Cardiac muscle cell (in vitro differentiated cells and primary cell): ENCODE measurements around the gene PHACTR3. TPM values are rescaled to one million over a fixed set of nuclear protein-coding genes. Genes with fewer than 3 reads are reported as not detected.

Source experiments
- DNase-seq, 2 donors: peaks; one replicate each; pipeline versions ENCODE4 v3.0.0 to v3.0.0-alpha.2; 2010 to 2017; ENCODE audit warnings: low read depth in 1 of 2, low spot score in 1 of 2
- H3K27ac ChIP-seq: fragments of 200-600 bp; sonication (generic); 2 replicates; pipeline ENCODE4 v1.5.1; 2016
- H3K27me3 ChIP-seq: fragments of 200-600 bp; sonication (generic); 2 replicates; pipeline ENCODE4 v1.6.0; 2016; ENCODE audit warnings: control low read depth
- H3K36me3 ChIP-seq: fragments of 200-600 bp; sonication (generic); 2 replicates; pipeline ENCODE4 v1.5.1; 2016; ENCODE audit warnings: control low read depth
- H3K4me1 ChIP-seq: fragments of 200-600 bp; sonication (generic); 2 replicates; pipeline ENCODE4 v1.8.1; 2017; ENCODE audit warnings: low read depth, mild to moderate bottlenecking, mixed run types
- H3K4me3 ChIP-seq: fragments of 200-600 bp; sonication (generic); 2 replicates; pipeline ENCODE4 v1.5.1; 2016; ENCODE audit warnings: mild to moderate bottlenecking
- H3K9me3 ChIP-seq: fragments of 200-600 bp; sonication (generic); 2 replicates; pipeline ENCODE4 v1.5.1; 2017; ENCODE audit warnings: low read depth, mild to moderate bottlenecking, control low read depth
- CTCF ChIP-seq: IDR thresholded peaks from 2 replicates; pipeline ENCODE4 v1.5.1; 2012; ENCODE audit warnings: low read depth, mild to moderate bottlenecking, low read length
- polyA plus RNA-seq: library from polyadenylated mRNA; unstranded; fragments of >200 nt; fragmentation: Nextera tagmentation; extraction: Ambion mirVana; gene quantifications from 2 replicates; pipeline ENCODE4 v1.2.1, GENCODE V29; 2016
- total RNA-seq: library from RNA; depleted of rRNA; stranded (reverse); fragments of >200 nt; gene quantifications from 2 replicates; pipeline ENCODE4 v1.2.3, GENCODE V29; 2016

The PHACTR3 gene
- total and polyA plus RNA-seq, 2 experiments from 2014 or later = 0.55 to 17.0 TPM

- no peaks in the 10 kb centered on the region for H3K4me1 ChIP-seq
Measured at GRCh38 chr20:59824711-59825562, 220.6 kb downstream of the PHACTR3 start.

GRCh38 chr20:59825563-59825920 lies 221.2 kb downstream of the PHACTR3 start:
- Histone ChIP-seq H3K27ac (no peak overlapping the region), H3K4me1 (no peaks in the 10 kb centered on the region)
- no peak for DNase-seq

More at GRCh38 chr20:59824711-59825562, 220.6 kb downstream of the PHACTR3 start:
- no peak for TF ChIP-seq CTCF
- Histone ChIP-seq H3K36me3 (no peaks in the 10 kb centered on the region), H3K4me3 (no peak overlapping the region), H3K9me3 (no peaks in the 10 kb centered on the region), H3K27ac (no peak overlapping the region), H3K27me3 (no peaks in the 10 kb centered on the region)
- DNase-seq = no peak

GRCh38 chr20:59825944-59826759 lies 221.8 kb downstream of the PHACTR3 start:
- Histone ChIP-seq H3K4me1 (no peaks in the 10 kb centered on the region), H3K4me3 (no peak overlapping the region), H3K9me3 (no peaks in the 10 kb centered on the region), H3K27ac (no peak overlapping the region), H3K27me3 (no peaks in the 10 kb centered on the region), H3K36me3 (no peaks in the 10 kb centered on the region)
- no peak for DNase-seq
- no peak for TF ChIP-seq CTCF

More at GRCh38 chr20:59825563-59825920, 221.2 kb downstream of the PHACTR3 start:
- no peaks in the 10 kb centered on the region for H3K36me3 ChIP-seq
- TF ChIP-seq CTCF = no peak
- no peaks in the 10 kb centered on the region for H3K27me3 ChIP-seq
- no peak overlapping the region for H3K4me3 ChIP-seq
- H3K9me3 ChIP-seq = no peaks in the 10 kb centered on the region

- no peaks in the 10 kb centered on the region for H3K36me3 ChIP-seq
- no peaks in the 10 kb centered on the region for H3K4me1 ChIP-seq
- no peak overlapping the region for H3K4me3 ChIP-seq
- no peaks in the 10 kb centered on the region for H3K9me3 ChIP-seq
- no peak for DNase-seq
- TF ChIP-seq CTCF = no peak
- H3K27me3 ChIP-seq = no peaks in the 10 kb centered on the region
- no peak overlapping the region for H3K27ac ChIP-seq
Measured at GRCh38 chr20:59827138-59828056, 223.1 kb downstream of the PHACTR3 start.
